ENCODE results near the gene SRF. TPM values are rescaled to one million over a fixed set of nuclear protein-coding genes. Genes with fewer than 3 reads are reported as not detected.

Gene SRF
- total RNA-seq, 1 donor from 2014 or later: 15.0 TPM

GRCh38 chr6:43229803-43230620 is 58.9 kb downstream of the SRF start:
- no peak for DNase-seq (ENCODE audit: low spot score)
- Histone ChIP-seq H3K4me3 (no peak overlapping the region), H2AFZ (replicated peaks) (peak overlapping the region; percentile 98), H3K27me3 (peaks cover 33% of the 10 kb centered on the region), H3K9ac (no peak overlapping the region), H3K4me1 (no peaks in the 10 kb centered on the region), H3K36me3 (no peaks in the 10 kb centered on the region), H3K79me2 (ENCODE audit: low read depth) (peaks cover 10% of the 10 kb centered on the region), H4K20me1 (ENCODE audit: low read depth) (no peaks in the 10 kb centered on the region), H3K27ac (no peak overlapping the region), H3F3A (ENCODE audit: low read depth) (no peaks in the 10 kb centered on the region), H3K9me3 (ENCODE audit: low read depth) (no peaks in the 10 kb centered on the region), H3K4me2 (peak overlapping the region; percentile 77)
- H3K9me3 Mint-ChIP-seq: peaks cover 4% of the 10 kb centered on the region
- peak overlapping the region; percentile 86 for H3K4me3 Mint-ChIP-seq
- H3K27ac Mint-ChIP-seq: no peak overlapping the region
- H3K4me1 Mint-ChIP-seq: peaks cover 14% of the 10 kb centered on the region
- peaks cover 4% of the 10 kb centered on the region for H3K36me3 Mint-ChIP-seq
- TF ChIP-seq EZH2 (IDR thresholded peaks at IDR 0.05) (no peak), CTCF (IDR thresholded peaks at IDR 0.05) (no peak), EZH2phosphoT487 (IDR thresholded peaks at IDR 0.05) (no peak)
- H3K27me3 Mint-ChIP-seq (ENCODE audit: insufficient read depth, low read depth): peaks cover 26% of the 10 kb centered on the region

- peaks cover 4% of the 10 kb centered on the region for H3K9me3 Mint-ChIP-seq
Measured at GRCh38 chr6:43231053-43231452, 60.0 kb downstream of the SRF start.

More at GRCh38 chr6:43231053-43231452, 60.0 kb downstream of the SRF start:
- DNase-seq (ENCODE audit: low spot score): no peak
- Histone ChIP-seq H3K27me3 (peaks cover 36% of the 10 kb centered on the region), H3K9ac (no peak overlapping the region), H3F3A (ENCODE audit: low read depth) (no peaks in the 10 kb centered on the region), H4K20me1 (ENCODE audit: low read depth) (no peaks in the 10 kb centered on the region), H3K79me2 (ENCODE audit: low read depth) (peaks cover 10% of the 10 kb centered on the region), H3K4me1 (no peaks in the 10 kb centered on the region), H3K4me2 (no peak overlapping the region), H3K27ac (no peak overlapping the region), H3K9me3 (ENCODE audit: low read depth) (no peaks in the 10 kb centered on the region), H2AFZ (replicated peaks) (no peak overlapping the region), H3K4me3 (no peak overlapping the region), H3K36me3 (no peaks in the 10 kb centered on the region)
- Mint-ChIP-seq H3K27me3 (ENCODE audit: insufficient read depth, low read depth) (peaks cover 24% of the 10 kb centered on the region), H3K36me3 (no peaks in the 10 kb centered on the region), H3K4me3 (no peak overlapping the region), H3K4me1 (peaks cover 14% of the 10 kb centered on the region), H3K27ac (no peak overlapping the region)
- no peak for TF ChIP-seq EZH2 (IDR thresholded peaks at IDR 0.05)

Other genes starting within 250 kb of the SRF start
- 38.0 and 65.4 TPM in 2 replicates for gene CNPY3, start 241.8 kb upstream of the SRF start, total RNA-seq (ENCODE audit: low replicate concordance)
- gene GNMT, start 210.5 kb upstream of the SRF start, total RNA-seq (ENCODE audit: low replicate concordance): 0.50 TPM in 1 of 2 replicates, not detected in the other
- gene PEX6, start 192.1 kb upstream of the SRF start, total RNA-seq (ENCODE audit: low replicate concordance): 11.3 and 22.4 TPM in 2 replicates
- gene PPP2R5D, start 186.7 kb upstream of the SRF start, total RNA-seq (ENCODE audit: low replicate concordance): 75.0 and 103 TPM in 2 replicates
- gene MEA1, start 157.3 kb upstream of the SRF start, total RNA-seq (ENCODE audit: low replicate concordance): 73.1 and 88.3 TPM in 2 replicates
- 122 and 165 TPM in 2 replicates for gene KLHDC3, start 157.0 kb upstream of the SRF start, total RNA-seq (ENCODE audit: low replicate concordance)
- 77.8 and 93.3 TPM in 2 replicates for gene RRP36, start 149.6 kb upstream of the SRF start, total RNA-seq (ENCODE audit: low replicate concordance)
- gene CUL7, start 117.4 kb upstream of the SRF start, total RNA-seq (ENCODE audit: low replicate concordance): 23.1 and 43.7 TPM in 2 replicates
- 20.7 and 31.7 TPM in 2 replicates for gene MRPL2, start 111.8 kb upstream of the SRF start, total RNA-seq (ENCODE audit: low replicate concordance)
- gene KLC4, start 111.6 kb upstream of the SRF start, total RNA-seq (ENCODE audit: low replicate concordance): 12.6 and 28.2 TPM in 2 replicates
- 68.0 and 155 TPM in 2 replicates for gene PTK7, start 95.0 kb upstream of the SRF start, total RNA-seq (ENCODE audit: low replicate concordance)
- 14.1 and 25.9 TPM in 2 replicates for gene CUL9, start 10.9 kb downstream of the SRF start, total RNA-seq (ENCODE audit: low replicate concordance)
- 25.2 and 113 TPM in 2 replicates for gene DNPH1, start 58.2 kb downstream of the SRF start, total RNA-seq (ENCODE audit: low replicate concordance)
- gene TTBK1, start 72.2 kb downstream of the SRF start, total RNA-seq (ENCODE audit: low replicate concordance): 1.7 and 3.2 TPM in 2 replicates
- not detected in 2 replicates for gene SLC22A7, start 127.0 kb downstream of the SRF start, total RNA-seq (ENCODE audit: low replicate concordance)
- 21.3 and 35.4 TPM in 2 replicates for gene CRIP3, start 137.6 kb downstream of the SRF start, total RNA-seq (ENCODE audit: low replicate concordance)
- gene ZNF318, start 198.4 kb downstream of the SRF start, total RNA-seq (ENCODE audit: low replicate concordance): 17.6 TPM in 2 replicates